GM12878 (cell line): ENCODE data around the gene IFNLR1. TPM values are rescaled to one million over a fixed set of nuclear protein-coding genes. Genes with fewer than 3 reads are reported as not detected.

ENCODE experiments used
- BHLHE40 ChIP-seq, 2 experiments: fragments of 450-650 bp in 1 of 2; IDR thresholded peaks; 2 replicates each; pipeline ENCODE4 v1.6.1; 2011 to 2017; ENCODE audit warnings: low read depth in 2 of 2, borderline replicate concordance in 1 of 2, improper control_type of control experiment in 1 of 2, low read length in 1 of 2, mild to moderate bottlenecking in 1 of 2
- CEBPZ ChIP-seq: fragments of 150-350 bp; IDR thresholded peaks from 2 replicates; pipeline ENCODE4 v1.6.1; 2016; ENCODE audit warnings: low read depth, low read length
- EED ChIP-seq: sonication (generic); IDR thresholded peaks from 2 replicates; pipeline ENCODE4 v1.6.1; 2016; ENCODE audit warnings: antibody characterized with exemption, low read depth
- ESRRA ChIP-seq: IDR thresholded peaks from 2 replicates; pipeline ENCODE4 v1.6.1; 2012; ENCODE audit warnings: mild to moderate bottlenecking, low read length, improper control_type of control experiment
- HDAC2 ChIP-seq: fragments of 200-600 bp; sonication (generic); IDR thresholded peaks from 2 replicates; pipeline ENCODE4 v1.6.1; 2017
- IKZF1 ChIP-seq: fragments of 450-650 bp; conservative IDR thresholded peaks from 2 replicates; pipeline ENCODE4 v1.6.1; 2017; ENCODE audit warnings: antibody characterized with exemption, mild to moderate bottlenecking
- IKZF2 ChIP-seq, 2 experiments: fragments of 450-650 bp; IDR thresholded peaks; 2 replicates each; pipeline ENCODE4 v1.6.1; 2017; ENCODE audit warnings: mild to moderate bottlenecking in 2 of 2, moderate library complexity in 2 of 2
- MEF2B ChIP-seq: fragments of 450-650 bp; IDR thresholded peaks from 2 replicates; pipeline ENCODE4 v1.6.1; 2018; ENCODE audit warnings: mild to moderate bottlenecking, moderate library complexity; ENCODE audit not compliant: partially characterized antibody, poor library complexity, severe bottlenecking
- MLLT1 ChIP-seq: fragments of 450-650 bp; IDR thresholded peaks from 2 replicates; pipeline ENCODE4 v1.6.1; 2016; ENCODE audit warnings: mild to moderate bottlenecking
- NRF1 ChIP-seq: conservative IDR thresholded peaks from 2 replicates; pipeline ENCODE4 v1.6.1; 2011; ENCODE audit warnings: mild to moderate bottlenecking, low read depth, low read length, improper control_type of control experiment
- PAX5 ChIP-seq: IDR thresholded peaks from 2 replicates; pipeline ENCODE4 v1.6.1; 2011; ENCODE audit warnings: low read depth, low read length, borderline replicate concordance
- RUNX3 ChIP-seq: IDR thresholded peaks from 2 replicates; pipeline ENCODE4 v1.6.1; 2012; ENCODE audit warnings: low read length, inconsistent platforms
- TBL1XR1 ChIP-seq: IDR thresholded peaks from 2 replicates; pipeline ENCODE4 v1.6.1; 2012; ENCODE audit warnings: low read depth, low read length, improper control_type of control experiment
- TCF3 ChIP-seq: IDR thresholded peaks from 2 replicates; pipeline ENCODE4 v1.6.1; 2012; ENCODE audit warnings: low read depth, mild to moderate bottlenecking, low read length, borderline replicate concordance; ENCODE audit not compliant: insufficient read depth
- ZBTB33 ChIP-seq: fragments of 450-650 bp; IDR thresholded peaks from 2 replicates; pipeline ENCODE4 v1.6.1; 2017; ENCODE audit warnings: mild to moderate bottlenecking
- polyA plus RNA-seq, 11 experiments: library from polyadenylated mRNA; depleted of rRNA in 4 of 11; unstranded in 6 of 11; stranded (reverse) in 5 of 11; fragments of >200 nt; fragmentation: Nextera tagmentation in 4 of 11; fragmentation: Illumina TruSeq in 1 of 11; extraction: Ambion mirVana in 4 of 11; extraction: Trizol in 1 of 11; gene quantifications; 1 replicate in 1 of 11; 2 replicates in 10 of 11; pipeline versions ENCODE4 v1.2.1 to v1.2.3, GENCODE V29; 2011 to 2016; ENCODE audit warnings: inconsistent platforms in 2 of 11, missing spikeins in 2 of 11, low read depth in 1 of 11
- total RNA-seq, 4 experiments: library from RNA; depleted of rRNA in 3 of 4; stranded (reverse); fragments of >200 nt in 3 of 4; fragmentation: Illumina TruSeq in 1 of 4; extraction: Trizol in 1 of 4; gene quantifications; 2 replicates each; pipeline versions ENCODE4 v1.2.1 to v1.2.3, GENCODE V29; 2013 to 2021

Gene IFNLR1
- total and polyA plus RNA-seq, 10 of the 15 experiments (the other 5 are each of a cell fraction or from before 2014, with no cell fraction given), result 0.31 to 5.6 (median 3.9) TPM

- 0 out of 2 replicates have a peak, but pooled peaks have one; percentile 23 for TF ChIP-seq EED
- no peak for TF ChIP-seq MLLT1
- TF ChIP-seq RUNX3, result peak; percentile 94
- peak; percentile 37 for TF ChIP-seq IKZF1
- peak; percentile 79; the same call in 1 of the 2 replicates for TF ChIP-seq TCF3
- no peak for TF ChIP-seq ZBTB33
- TF ChIP-seq TBL1XR1, result no peak
- no peak for TF ChIP-seq ESRRA
- peak; percentile 25 for TF ChIP-seq MEF2B
- peak; percentile 28 to 35; a peak in 1 of 4 replicates for TF ChIP-seq IKZF2 (IDR thresholded peaks at IDR 0.05)
- TF ChIP-seq HDAC2, result no peak
- TF ChIP-seq BHLHE40 (IDR thresholded peaks at IDR 0.05; ENCODE audit: borderline replicate concordance in 1 of 2, low read depth in 2 of 2, low read length in 1 of 2), result peak; percentile 90 to 94
- TF ChIP-seq NRF1, result no peak
- TF ChIP-seq PAX5, result peak; percentile 44; the same call in 1 of the 2 replicates
- TF ChIP-seq CEBPZ, result no peak
Observed at GRCh38 chr1:24203404-24203803, 16.3 kb upstream of the IFNLR1 start (continued).
